Daoy (cell line): ENCODE measurements around the gene SH3RF2. TPM values are rescaled to one million over a fixed set of nuclear protein-coding genes. Genes with fewer than 3 reads are reported as not detected.
"Not testable (repeated sequence)": the region's sequence is repeated elsewhere in the genome, so short reads cannot be mapped to it uniquely, and the experiment has no call there.

ENCODE experiments used
- DNase-seq: peaks from one replicate; pipeline ENCODE4 v3.0.0-alpha.2; 2015; ENCODE audit warnings: low read depth
- total RNA-seq: library from RNA; depleted of rRNA; stranded (reverse); fragments of >200 nt; shearing (Covaris generic); gene quantifications from 2 replicates; pipeline ENCODE4 v1.2.3, GENCODE V29; 2014

Gene SH3RF2
- total RNA-seq, 1 experiment from 2014 or later: 11.9 TPM

GRCh38 chr5:145948047-145948446 lies 11.7 kb downstream of the SH3RF2 start:
- no peak for DNase-seq

- no peak for DNase-seq
These were observed 12.5 kb downstream of the SH3RF2 start for GRCh38 chr5:145948921-145949320.

GRCh38 chr5:145949474-145949873 lies 13.1 kb downstream of the SH3RF2 start:
- DNase-seq: no peak

- DNase-seq: no peak
These were observed 14.7 kb downstream of the SH3RF2 start for GRCh38 chr5:145951071-145951470.

GRCh38 chr5:145953202-145953601 lies 16.8 kb downstream of the SH3RF2 start:
- no peak for DNase-seq

- not testable (repeated sequence) for DNase-seq
These were observed 17.8 kb downstream of the SH3RF2 start for GRCh38 chr5:145954140-145954539.

- DNase-seq: no peak
These were observed 21.0 kb downstream of the SH3RF2 start for GRCh38 chr5:145957388-145957787.

- DNase-seq: no peak
These were observed 22.1 kb downstream of the SH3RF2 start for GRCh38 chr5:145958436-145958835.

- DNase-seq: no peak
These were observed 23.8 kb downstream of the SH3RF2 start for GRCh38 chr5:145960166-145960565.

- DNase-seq: no peak
These were observed 24.6 kb downstream of the SH3RF2 start for GRCh38 chr5:145960848-145961600.

GRCh38 chr5:145962001-145962400 lies 25.6 kb downstream of the SH3RF2 start:
- DNase-seq: no peak

GRCh38 chr5:145964008-145964407 lies 27.6 kb downstream of the SH3RF2 start:
- not testable (repeated sequence) for DNase-seq

GRCh38 chr5:145965804-145966203 lies 29.4 kb downstream of the SH3RF2 start:
- peak; percentile 45 for DNase-seq

GRCh38 chr5:145967296-145967695 lies 30.9 kb downstream of the SH3RF2 start:
- no peak for DNase-seq

- no peak for DNase-seq
These were observed 32.8 kb downstream of the SH3RF2 start for GRCh38 chr5:145968970-145969713.

- no peak for DNase-seq
These were observed 33.3 kb downstream of the SH3RF2 start for GRCh38 chr5:145969714-145970092.

- no peak for DNase-seq
These were observed 34.7 kb downstream of the SH3RF2 start for GRCh38 chr5:145971108-145971507.

- no peak for DNase-seq
These were observed 35.3 kb downstream of the SH3RF2 start for GRCh38 chr5:145971701-145972100.

- DNase-seq: no peak
These were observed 38.6 kb downstream of the SH3RF2 start for GRCh38 chr5:145975001-145975360.

GRCh38 chr5:145975361-145976066 lies 39.1 kb downstream of the SH3RF2 start:
- DNase-seq: peak; percentile 97

GRCh38 chr5:145976431-145977155 lies 40.2 kb downstream of the SH3RF2 start:
- DNase-seq: peak; percentile 78

- no peak for DNase-seq
These were observed 41.8 kb downstream of the SH3RF2 start for GRCh38 chr5:145978171-145978570.
